OCI-LY1 (cell line): Measurements from ENCODE around the gene CCNA1.

Source experiments
- H2AFZ ChIP-seq: fragments of 200-600 bp; sonication (generic), shearing (Covaris generic); 2 replicates; pipeline ENCODE4 v1.6.0; 2014; ENCODE audit warnings: antibody characterized with exemption, mild to moderate bottlenecking, low read length
- H3F3A ChIP-seq: fragments of 200-600 bp; sonication (generic), shearing (Covaris generic); 2 replicates; pipeline ENCODE4 v1.6.0; 2014; ENCODE audit warnings: mild to moderate bottlenecking, antibody characterized with exemption, low read length, moderate library complexity; ENCODE audit not compliant: insufficient read depth
- H3K27ac ChIP-seq: fragments of 200-600 bp; sonication (generic); 2 replicates; pipeline ENCODE4 v1.5.1; 2014; ENCODE audit warnings: low read length, mixed run types, mild to moderate bottlenecking, low read depth; ENCODE audit not compliant: poor library complexity, severe bottlenecking
- H3K27me3 ChIP-seq: fragments of 200-600 bp; sonication (generic); 2 replicates; pipeline ENCODE4 v1.6.0; 2014; ENCODE audit warnings: antibody characterized with exemption, mild to moderate bottlenecking, low read length, moderate library complexity; ENCODE audit not compliant: insufficient read depth
- H3K36me3 ChIP-seq: fragments of 200-600 bp; sonication (generic); 2 replicates; pipeline ENCODE4 v1.6.1; 2014; ENCODE audit warnings: mild to moderate bottlenecking, antibody characterized with exemption, low read length, moderate library complexity, mixed read lengths; ENCODE audit not compliant: insufficient read depth
- H3K4me1 ChIP-seq: fragments of 200-600 bp; sonication (generic); 2 replicates; pipeline ENCODE4 v1.5.1; 2014; ENCODE audit warnings: mild to moderate bottlenecking, low read length, moderate library complexity; ENCODE audit not compliant: insufficient read depth, severe bottlenecking
- H3K4me2 ChIP-seq: fragments of 200-600 bp; sonication (generic), shearing (Covaris generic); 2 replicates; pipeline ENCODE4 v1.6.1; 2014; ENCODE audit warnings: low read length
- H3K4me3 ChIP-seq: fragments of 200-600 bp; sonication (generic); 2 replicates; pipeline ENCODE4 v1.5.1; 2014; ENCODE audit warnings: low read length, low read depth, mild to moderate bottlenecking, mixed read lengths; ENCODE audit not compliant: poor library complexity, severe bottlenecking
- H3K79me2 ChIP-seq: fragments of 200-600 bp; shearing (Covaris generic); 2 replicates; pipeline ENCODE4 v1.6.1; 2016; ENCODE audit warnings: mixed run types, low read length, mixed read lengths; ENCODE audit not compliant: insufficient read depth
- H3K9ac ChIP-seq: fragments of 200-600 bp; sonication (generic), shearing (Covaris generic); 2 replicates; pipeline ENCODE4 v1.6.1; 2014; ENCODE audit warnings: mild to moderate bottlenecking, low read length, mixed read lengths
- H3K9me2 ChIP-seq: fragments of 200-600 bp; sonication (generic), shearing (Covaris generic); 2 replicates; pipeline ENCODE4 v1.6.1; 2014; ENCODE audit warnings: low read depth, mild to moderate bottlenecking, low read length, mixed read lengths
- H3K9me3 ChIP-seq: fragments of 200-600 bp; shearing (Covaris generic); 2 replicates; pipeline ENCODE4 v1.6.1; 2014; ENCODE audit warnings: low read length, mixed read lengths
- H4K20me1 ChIP-seq: fragments of 200-600 bp; sonication (generic), shearing (Covaris generic); 2 replicates; pipeline ENCODE4 v1.6.0; 2016; ENCODE audit warnings: mild to moderate bottlenecking, low read length; ENCODE audit not compliant: insufficient read depth
- CTCF ChIP-seq: fragments of 200-600 bp; sonication (generic), shearing (Covaris generic); IDR thresholded peaks from 2 replicates; pipeline ENCODE4 v1.5.1; 2017; ENCODE audit warnings: mild to moderate bottlenecking, antibody characterized with exemption, low read length, moderate library complexity, mixed read lengths
- EZH2 ChIP-seq: fragments of 200-600 bp; sonication (generic), shearing (Covaris generic); IDR thresholded peaks from 2 replicates; pipeline ENCODE4 v1.8.0; 2017; ENCODE audit warnings: borderline replicate concordance, mixed run types, mild to moderate bottlenecking, antibody characterized with exemption, low read length, moderate library complexity, mixed read lengths

Gene CCNA1

GRCh38 chr13:36480726-36481427 is 48.6 kb downstream of the CCNA1 start:
- H3K9me2 ChIP-seq, result no peaks in the 10 kb centered on the region
- no peaks in the 10 kb centered on the region for H3K9me3 ChIP-seq
- no peak overlapping the region for H2AFZ ChIP-seq
- no peaks in the 10 kb centered on the region for H3K27me3 ChIP-seq
- H3K4me2 ChIP-seq, result no peak overlapping the region
- no peaks in the 10 kb centered on the region for H3K36me3 ChIP-seq
- H3K79me2 ChIP-seq, result no peaks in the 10 kb centered on the region
- H3F3A ChIP-seq, result no peaks in the 10 kb centered on the region
- H3K4me3 ChIP-seq, result no peak overlapping the region
- H4K20me1 ChIP-seq, result no peaks in the 10 kb centered on the region
- TF ChIP-seq EZH2 (no peak), CTCF (no peak)
- H3K27ac ChIP-seq, result no peak overlapping the region
- no peaks in the 10 kb centered on the region for H3K4me1 ChIP-seq
- no peak overlapping the region for H3K9ac ChIP-seq

DNA sequence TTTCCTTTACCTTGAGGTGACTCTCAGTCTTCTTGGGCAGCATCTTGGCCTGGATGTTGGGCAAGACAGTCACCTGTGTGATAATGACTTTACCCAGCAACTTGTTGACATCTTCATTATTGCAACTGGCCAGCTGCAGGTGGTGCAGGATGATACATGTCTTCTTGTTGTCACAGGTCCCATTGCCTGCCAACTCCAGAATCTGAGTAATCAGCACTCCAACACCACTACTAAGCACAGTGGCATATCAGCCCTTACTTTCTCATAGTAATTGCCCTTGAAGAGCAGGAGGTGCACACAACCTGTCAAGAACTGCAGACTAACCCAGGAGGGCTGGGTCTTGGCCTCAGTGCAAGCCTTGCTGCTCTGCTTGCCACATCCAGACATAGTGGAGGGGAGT is 57.8 kb downstream of the CCNA1 start:
- no peaks in the 10 kb centered on the region for H3K27me3 ChIP-seq
- H3K9me3 ChIP-seq, result no peaks in the 10 kb centered on the region
- H3K9ac ChIP-seq, result no peak overlapping the region
- H3K9me2 ChIP-seq, result no peaks in the 10 kb centered on the region
- no peak overlapping the region for H3K4me2 ChIP-seq
- H3F3A ChIP-seq, result no peaks in the 10 kb centered on the region
- no peak for TF ChIP-seq EZH2
- TF ChIP-seq CTCF, result no peak
- no peaks in the 10 kb centered on the region for H3K79me2 ChIP-seq
- no peak overlapping the region for H2AFZ ChIP-seq
- no peak overlapping the region for H3K27ac ChIP-seq
- no peaks in the 10 kb centered on the region for H3K36me3 ChIP-seq
- H3K4me1 ChIP-seq, result no peaks in the 10 kb centered on the region
- H4K20me1 ChIP-seq, result no peaks in the 10 kb centered on the region
- H3K4me3 ChIP-seq, result no peak overlapping the region
